Uterus (tissue), 2 donors: ENCODE measurements around the gene FBXO34.

Experiments used
- CTCF ChIP-seq, 4 experiments: fragments of 200-600 bp in 2 of 4; fragments of 450-650 bp in 2 of 4; sonication (generic) in 2 of 4; IDR thresholded peaks; one replicate each; pipeline ENCODE4 v1.5.1; 2016 to 2019; ENCODE audit warnings: antibody characterized with exemption in 4 of 4, mild to moderate bottlenecking in 2 of 4, moderate library complexity in 1 of 4
- POLR2A ChIP-seq, 2 donors: fragments of 450-650 bp; IDR thresholded peaks; one replicate each; pipeline ENCODE4 v1.6.1; 2016; ENCODE audit warnings: antibody characterized with exemption in 2 of 2, mild to moderate bottlenecking in 1 of 2, moderate library complexity in 1 of 2

- TF ChIP-seq CTCF (IDR thresholded peaks at IDR 0.05) (no peak), POLR2A (IDR thresholded peaks at IDR 0.05) (no peak)
Observed at GRCh38 chr14:55301437-55302121, 30.4 kb downstream of the FBXO34 start.
